Uterus (tissue), 4 donors: Measurements from ENCODE around the gene CBX8. TPM values are rescaled to one million over a fixed set of nuclear protein-coding genes. Genes with fewer than 3 reads are reported as not detected.
A peak's percentile ranks its signal among the peaks of the same experiment; 100 is the strongest.

Source experiments
- DNase-seq, 2 donors: peaks; one replicate each; pipeline ENCODE4 v3.0.0-alpha.2; 2019 to 2020
- H3K27ac ChIP-seq, 2 donors: fragments of 200-600 bp; sonication (generic); 1 replicate in 1 of 2; 2 replicates in 1 of 2; pipeline ENCODE4 v1.5.1; 2016 to 2018
- H3K27me3 ChIP-seq, 2 donors: fragments of 200-600 bp; sonication (generic); one replicate each; pipeline ENCODE4 v1.5.1; 2018 to 2019; ENCODE audit warnings: control low read depth in 1 of 2
- H3K36me3 ChIP-seq, 2 donors: fragments of 200-600 bp; sonication (generic); one replicate each; pipeline ENCODE4 v1.5.1; 2019; ENCODE audit warnings: control low read depth in 1 of 2
- H3K4me1 ChIP-seq, 2 donors: fragments of 200-600 bp; sonication (generic); one replicate each; pipeline ENCODE4 v1.5.1; 2018 to 2019; ENCODE audit warnings: control low read depth in 1 of 2
- H3K4me3 ChIP-seq, 2 donors: fragments of 200-600 bp; sonication (generic); 1 replicate in 1 of 2; 2 replicates in 1 of 2; pipeline ENCODE4 v1.5.1; 2018 to 2019; ENCODE audit warnings: mild to moderate bottlenecking in 1 of 2
- H3K9me3 ChIP-seq, 2 donors: fragments of 200-600 bp; sonication (generic); one replicate each; pipeline ENCODE4 v1.5.1; 2019; ENCODE audit warnings: control low read depth in 1 of 2
- POLR2A ChIP-seq, 2 donors: fragments of 450-650 bp; IDR thresholded peaks; one replicate each; pipeline ENCODE4 v1.6.1; 2016; ENCODE audit warnings: antibody characterized with exemption in 2 of 2, mild to moderate bottlenecking in 1 of 2, moderate library complexity in 1 of 2
- intact Hi-C: fragments of 100-400 bp; cut with DNase I; formaldehyde crosslinking; loops from one replicate; pipeline ENCODE4 v1.15.1; 2023; ENCODE audit warnings: low total_unique reads
- total RNA-seq, 4 donors: library from RNA; depleted of rRNA in 3 of 4; stranded (reverse); fragments of >200 nt in 3 of 4; gene quantifications; one replicate each; pipeline versions ENCODE4 v1.1.0 to v1.2.4, GENCODE V29; 2014 to 2023
- TF ChIP-seq, protein P1 (sequence below), 4 experiments: fragments of 200-600 bp in 2 of 4; fragments of 450-650 bp in 2 of 4; sonication (generic) in 2 of 4; IDR thresholded peaks; one replicate each; pipeline ENCODE4 v1.5.1; 2016 to 2019; ENCODE audit warnings: antibody characterized with exemption in 4 of 4, mild to moderate bottlenecking in 2 of 4, moderate library complexity in 1 of 4
- donor health status: DM: yes; HTN: yes; CAD: no.

The CBX8 gene
- total RNA-seq, 4 donors from 2014 or later, result 1.8 to 10.7 (median 2.6) TPM; not detected in 1

- Histone ChIP-seq H3K4me1 (peaks cover 0 to 7% of the 10 kb centered on the region in 2 donors), H3K9me3 (no peaks in the 10 kb centered on the region), H3K36me3 (no peaks in the 10 kb centered on the region), H3K27ac (no peak overlapping the region), H3K4me3 (no peak overlapping the region), H3K27me3 (peaks cover 0 to 11% of the 10 kb centered on the region in 2 donors)
- intact Hi-C loops, result no loop called here
- DNase-seq, result no peak
- TF ChIP-seq, protein P1, sequence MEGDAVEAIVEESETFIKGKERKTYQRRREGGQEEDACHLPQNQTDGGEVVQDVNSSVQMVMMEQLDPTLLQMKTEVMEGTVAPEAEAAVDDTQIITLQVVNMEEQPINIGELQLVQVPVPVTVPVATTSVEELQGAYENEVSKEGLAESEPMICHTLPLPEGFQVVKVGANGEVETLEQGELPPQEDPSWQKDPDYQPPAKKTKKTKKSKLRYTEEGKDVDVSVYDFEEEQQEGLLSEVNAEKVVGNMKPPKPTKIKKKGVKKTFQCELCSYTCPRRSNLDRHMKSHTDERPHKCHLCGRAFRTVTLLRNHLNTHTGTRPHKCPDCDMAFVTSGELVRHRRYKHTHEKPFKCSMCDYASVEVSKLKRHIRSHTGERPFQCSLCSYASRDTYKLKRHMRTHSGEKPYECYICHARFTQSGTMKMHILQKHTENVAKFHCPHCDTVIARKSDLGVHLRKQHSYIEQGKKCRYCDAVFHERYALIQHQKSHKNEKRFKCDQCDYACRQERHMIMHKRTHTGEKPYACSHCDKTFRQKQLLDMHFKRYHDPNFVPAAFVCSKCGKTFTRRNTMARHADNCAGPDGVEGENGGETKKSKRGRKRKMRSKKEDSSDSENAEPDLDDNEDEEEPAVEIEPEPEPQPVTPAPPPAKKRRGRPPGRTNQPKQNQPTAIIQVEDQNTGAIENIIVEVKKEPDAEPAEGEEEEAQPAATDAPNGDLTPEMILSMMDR (IDR thresholded peaks at IDR 0.05), result no peak
- no peak for TF ChIP-seq POLR2A (IDR thresholded peaks at IDR 0.05)
These were observed 21.3 kb upstream of the CBX8 start for GRCh38 chr17:79818026-79818758.

- Histone ChIP-seq H3K27ac (no peak overlapping the region), H3K27me3 (peaks cover 18 to 32% of the 10 kb centered on the region in 2 donors), H3K9me3 (no peaks in the 10 kb centered on the region), H3K36me3 (no peaks in the 10 kb centered on the region), H3K4me1 (peaks cover 0 to 24% of the 10 kb centered on the region in 2 donors), H3K4me3 (no peak overlapping the region)
- intact Hi-C loops, result no loop called here
- no peak for DNase-seq
- TF ChIP-seq, protein P1 (IDR thresholded peaks at IDR 0.05), result no peak
- no peak for TF ChIP-seq POLR2A (IDR thresholded peaks at IDR 0.05)
These were observed 19.1 kb upstream of the CBX8 start for GRCh38 chr17:79815836-79816461.

GRCh38 chr17:79814974-79815835 is 18.3 kb upstream of the CBX8 start:
- Histone ChIP-seq H3K4me1 (peaks cover 0 to 30% of the 10 kb centered on the region in 2 donors), H3K4me3 (no peak overlapping the region), H3K27ac (no peak overlapping the region), H3K27me3 (peaks cover 26 to 39% of the 10 kb centered on the region in 2 donors), H3K36me3 (no peaks in the 10 kb centered on the region), H3K9me3 (no peaks in the 10 kb centered on the region)
- peak in 1 of 2 donors; percentile 11 for TF ChIP-seq POLR2A (IDR thresholded peaks at IDR 0.05)
- TF ChIP-seq, protein P1 (IDR thresholded peaks at IDR 0.05), result no peak
- DNase-seq, result no peak
- intact Hi-C loops, result no loop called here

DNA sequence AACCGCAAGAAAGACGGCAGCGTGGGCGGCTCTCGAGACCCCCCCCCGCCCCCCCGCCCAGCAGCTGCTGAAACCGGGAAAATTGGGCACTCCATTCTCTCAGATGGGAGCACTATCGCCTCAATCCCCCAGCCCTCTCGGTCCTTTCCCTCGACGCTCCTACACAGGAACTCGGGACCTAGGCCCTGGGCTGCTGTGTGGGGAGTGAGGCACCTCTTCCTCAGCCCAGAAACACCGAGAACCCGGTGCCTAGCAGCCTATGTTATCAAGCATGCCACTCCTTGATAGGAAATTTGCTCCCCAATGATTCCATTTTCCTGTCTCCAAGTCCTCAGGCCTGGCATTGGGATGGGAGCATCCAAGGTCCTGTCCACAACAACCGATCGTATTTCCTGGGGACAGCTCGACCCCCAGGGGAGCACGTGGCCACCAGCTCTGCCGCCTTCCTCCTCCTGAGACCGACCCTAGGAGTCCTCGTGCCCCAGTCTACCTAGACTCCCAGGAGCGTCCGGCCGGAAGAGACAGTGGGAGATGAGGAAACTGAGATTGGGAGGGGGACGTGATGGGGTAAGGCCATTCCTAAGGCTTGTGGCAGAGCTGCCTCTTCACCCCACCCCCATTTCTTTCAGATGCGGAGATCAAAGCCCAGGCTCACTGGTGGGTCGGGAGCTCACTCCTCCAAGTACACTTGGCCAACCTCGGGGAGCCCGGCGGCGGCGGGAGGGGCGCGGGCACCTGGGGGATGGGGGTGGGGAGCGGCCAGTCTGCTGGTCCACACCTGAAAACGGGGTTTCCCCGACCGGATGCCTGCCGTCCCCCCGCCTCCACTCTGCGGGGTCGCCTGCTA is 17.5 kb upstream of the CBX8 start:
- H3K36me3 ChIP-seq, result no peaks in the 10 kb centered on the region
- TF ChIP-seq POLR2A (IDR thresholded peaks at IDR 0.05), result no peak
- TF ChIP-seq, protein P1 (IDR thresholded peaks at IDR 0.05), result no peak
- H3K4me3 ChIP-seq, result no peak overlapping the region
- no peak overlapping the region for H3K27ac ChIP-seq
- H3K27me3 ChIP-seq, result peaks cover 32 to 42% of the 10 kb centered on the region in 2 donors
- no peaks in the 10 kb centered on the region for H3K9me3 ChIP-seq
- H3K4me1 ChIP-seq, result peaks cover 0 to 34% of the 10 kb centered on the region in 2 donors
- DNase-seq, result no peak
- intact Hi-C loops, result no loop called here
